ENCODE data around the gene ASS1. TPM values are rescaled to one million over a fixed set of nuclear protein-coding genes. Genes with fewer than 3 reads are reported as not detected.
"Not testable (repeated sequence)": the region's sequence is repeated elsewhere in the genome, so short reads cannot be mapped to it uniquely, and the experiment has no call there.

The ASS1 gene
- total RNA-seq, 1 experiment from 2014 or later, result 26.2 TPM

DNA sequence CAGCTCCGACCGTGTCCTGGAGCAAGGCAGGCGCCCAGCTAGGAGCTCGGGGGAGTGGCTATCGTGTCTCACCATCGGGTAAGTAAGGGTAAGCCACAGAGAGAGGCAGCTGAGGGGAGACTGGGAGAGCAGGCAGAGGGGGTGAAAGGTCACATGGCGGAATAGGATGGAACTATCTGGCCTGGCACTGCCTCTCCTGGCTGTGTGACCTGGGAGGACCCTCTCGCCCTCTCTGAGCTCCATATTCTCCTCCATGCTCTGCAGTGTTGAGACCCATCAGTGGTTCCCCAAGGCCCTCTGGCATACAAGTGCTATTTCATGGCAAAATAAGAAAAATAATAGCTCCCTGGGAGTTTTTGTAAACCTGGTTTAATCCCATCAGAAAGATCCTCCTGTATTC, 43.9 kb upstream of the ASS1 start:
- Histone ChIP-seq H3K4me1 (ENCODE audit: control insufficient read depth, insufficient read depth, low read length) (no peaks in the 10 kb centered on the region), H3K36me3 (ENCODE audit: control insufficient read depth, insufficient read depth, low read length) (no peaks in the 10 kb centered on the region), H3K9me3 (ENCODE audit: control insufficient read depth, insufficient read depth, low read depth, low read length) (no peaks in the 10 kb centered on the region), H3K4me3 (ENCODE audit: low read depth in 2 of 2, low read length in 2 of 2) (no peak overlapping the region), H3K27ac (ENCODE audit: low read length) (no peak overlapping the region), H3K27me3 (ENCODE audit: control insufficient read depth, insufficient read depth, low read length) (no peaks in the 10 kb centered on the region)
- POLR2A ChIA-PET, result no interaction called here
- TF ChIP-seq SIN3A (IDR thresholded peaks at IDR 0.05; ENCODE audit: borderline replicate concordance, insufficient read depth, low read depth, low read length) (no peak), TCF7L2 (IDR thresholded peaks at IDR 0.05; ENCODE audit: low read depth, low read length) (no peak), POLR2AphosphoS5 (IDR thresholded peaks at IDR 0.05; ENCODE audit: low read depth, low read length) (no peak)
- TF ChIP-seq, protein P1, sequence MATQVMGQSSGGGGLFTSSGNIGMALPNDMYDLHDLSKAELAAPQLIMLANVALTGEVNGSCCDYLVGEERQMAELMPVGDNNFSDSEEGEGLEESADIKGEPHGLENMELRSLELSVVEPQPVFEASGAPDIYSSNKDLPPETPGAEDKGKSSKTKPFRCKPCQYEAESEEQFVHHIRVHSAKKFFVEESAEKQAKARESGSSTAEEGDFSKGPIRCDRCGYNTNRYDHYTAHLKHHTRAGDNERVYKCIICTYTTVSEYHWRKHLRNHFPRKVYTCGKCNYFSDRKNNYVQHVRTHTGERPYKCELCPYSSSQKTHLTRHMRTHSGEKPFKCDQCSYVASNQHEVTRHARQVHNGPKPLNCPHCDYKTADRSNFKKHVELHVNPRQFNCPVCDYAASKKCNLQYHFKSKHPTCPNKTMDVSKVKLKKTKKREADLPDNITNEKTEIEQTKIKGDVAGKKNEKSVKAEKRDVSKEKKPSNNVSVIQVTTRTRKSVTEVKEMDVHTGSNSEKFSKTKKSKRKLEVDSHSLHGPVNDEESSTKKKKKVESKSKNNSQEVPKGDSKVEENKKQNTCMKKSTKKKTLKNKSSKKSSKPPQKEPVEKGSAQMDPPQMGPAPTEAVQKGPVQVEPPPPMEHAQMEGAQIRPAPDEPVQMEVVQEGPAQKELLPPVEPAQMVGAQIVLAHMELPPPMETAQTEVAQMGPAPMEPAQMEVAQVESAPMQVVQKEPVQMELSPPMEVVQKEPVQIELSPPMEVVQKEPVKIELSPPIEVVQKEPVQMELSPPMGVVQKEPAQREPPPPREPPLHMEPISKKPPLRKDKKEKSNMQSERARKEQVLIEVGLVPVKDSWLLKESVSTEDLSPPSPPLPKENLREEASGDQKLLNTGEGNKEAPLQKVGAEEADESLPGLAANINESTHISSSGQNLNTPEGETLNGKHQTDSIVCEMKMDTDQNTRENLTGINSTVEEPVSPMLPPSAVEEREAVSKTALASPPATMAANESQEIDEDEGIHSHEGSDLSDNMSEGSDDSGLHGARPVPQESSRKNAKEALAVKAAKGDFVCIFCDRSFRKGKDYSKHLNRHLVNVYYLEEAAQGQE (IDR thresholded peaks at IDR 0.05; ENCODE audit: insufficient read depth in 1 of 2, low read depth in 2 of 2, low read length in 1 of 2), result no peak
- TF ChIP-seq, protein P2, sequence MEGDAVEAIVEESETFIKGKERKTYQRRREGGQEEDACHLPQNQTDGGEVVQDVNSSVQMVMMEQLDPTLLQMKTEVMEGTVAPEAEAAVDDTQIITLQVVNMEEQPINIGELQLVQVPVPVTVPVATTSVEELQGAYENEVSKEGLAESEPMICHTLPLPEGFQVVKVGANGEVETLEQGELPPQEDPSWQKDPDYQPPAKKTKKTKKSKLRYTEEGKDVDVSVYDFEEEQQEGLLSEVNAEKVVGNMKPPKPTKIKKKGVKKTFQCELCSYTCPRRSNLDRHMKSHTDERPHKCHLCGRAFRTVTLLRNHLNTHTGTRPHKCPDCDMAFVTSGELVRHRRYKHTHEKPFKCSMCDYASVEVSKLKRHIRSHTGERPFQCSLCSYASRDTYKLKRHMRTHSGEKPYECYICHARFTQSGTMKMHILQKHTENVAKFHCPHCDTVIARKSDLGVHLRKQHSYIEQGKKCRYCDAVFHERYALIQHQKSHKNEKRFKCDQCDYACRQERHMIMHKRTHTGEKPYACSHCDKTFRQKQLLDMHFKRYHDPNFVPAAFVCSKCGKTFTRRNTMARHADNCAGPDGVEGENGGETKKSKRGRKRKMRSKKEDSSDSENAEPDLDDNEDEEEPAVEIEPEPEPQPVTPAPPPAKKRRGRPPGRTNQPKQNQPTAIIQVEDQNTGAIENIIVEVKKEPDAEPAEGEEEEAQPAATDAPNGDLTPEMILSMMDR (IDR thresholded peaks at IDR 0.05), result no peak
- intact Hi-C loops (cut with micrococcal nuclease; ENCODE audit: unreplicated experiment), result no loop called here
- BruUV-seq (replicated peaks), result no TSS peak
- in situ Hi-C loops (cut with HindIII; ENCODE audit: low pct_unique_long_range_greater_than_20kb, low sequenced_read_pairs), result no loop called here
- CTCF ChIA-PET, result no interaction called here
- no peak for DNase-seq (ENCODE audit: low read depth, low spot score)
- no peak for ATAC-seq

DNA sequence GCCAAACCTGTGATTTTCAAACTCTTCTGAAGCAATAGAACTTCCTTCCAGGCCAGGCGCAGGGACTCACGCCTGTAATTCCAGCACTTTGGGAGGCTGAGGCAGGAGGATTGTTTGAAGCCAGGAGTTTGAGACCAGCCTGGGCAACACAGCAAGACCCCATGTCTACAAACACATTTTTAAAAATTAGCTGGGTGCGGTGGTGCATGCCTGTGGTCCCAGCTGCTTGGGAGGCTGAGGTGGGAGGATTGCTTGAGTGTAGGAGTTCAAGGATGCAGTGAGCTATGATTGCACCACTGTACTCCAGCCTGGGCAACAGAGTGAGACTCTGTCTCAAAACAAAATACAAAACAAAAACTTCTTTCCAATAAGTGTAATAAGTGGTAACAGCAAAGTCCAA, 43.0 kb upstream of the ASS1 start:
- BruUV-seq (replicated peaks); ATAC-seq; H3K4me3 ChIP-seq (ENCODE audit: low read depth in 2 of 2, low read length in 2 of 2); intact Hi-C loops (cut with micrococcal nuclease; ENCODE audit: unreplicated experiment); H3K27me3 ChIP-seq (ENCODE audit: control insufficient read depth, insufficient read depth, low read length); CTCF ChIA-PET; in situ Hi-C loops (cut with HindIII; ENCODE audit: low pct_unique_long_range_greater_than_20kb, low sequenced_read_pairs); H3K36me3 ChIP-seq (ENCODE audit: control insufficient read depth, insufficient read depth, low read length); POLR2A ChIA-PET; H3K4me1 ChIP-seq (ENCODE audit: control insufficient read depth, insufficient read depth, low read length); H3K27ac ChIP-seq (ENCODE audit: low read length); DNase-seq (ENCODE audit: low read depth, low spot score); H3K9me3 ChIP-seq (ENCODE audit: control insufficient read depth, insufficient read depth, low read depth, low read length): not testable (repeated sequence)

DNA sequence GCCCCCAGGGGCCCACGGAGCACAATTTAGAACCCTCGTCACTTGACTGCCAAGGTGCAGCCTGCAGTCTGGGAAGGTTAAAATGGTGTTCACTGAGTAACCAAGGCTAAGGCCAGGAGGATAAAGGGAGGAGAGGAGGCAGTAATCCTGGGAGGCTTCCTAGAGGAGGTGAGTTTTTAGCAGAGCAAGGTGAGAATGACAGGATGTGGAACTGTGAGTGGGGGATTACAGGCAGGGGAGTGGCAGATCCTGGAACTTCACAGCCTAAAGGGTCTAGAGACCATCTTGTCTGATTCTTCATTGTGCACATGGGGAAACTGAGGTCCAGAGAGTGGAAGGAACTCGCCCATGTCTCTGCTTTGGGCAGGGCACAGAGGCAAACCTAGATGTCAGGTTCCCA, 42.5 kb upstream of the ASS1 start:
- ChIA-PET POLR2A (no interaction called here), CTCF (no interaction called here)
- TF ChIP-seq, protein P2 (IDR thresholded peaks at IDR 0.05), result no peak
- TF ChIP-seq POLR2AphosphoS5 (IDR thresholded peaks at IDR 0.05; ENCODE audit: low read depth, low read length) (no peak), SIN3A (IDR thresholded peaks at IDR 0.05; ENCODE audit: borderline replicate concordance, insufficient read depth, low read depth, low read length) (no peak), TCF7L2 (IDR thresholded peaks at IDR 0.05; ENCODE audit: low read depth, low read length) (no peak)
- TF ChIP-seq, protein P1 (IDR thresholded peaks at IDR 0.05; ENCODE audit: insufficient read depth in 1 of 2, low read depth in 2 of 2, low read length in 1 of 2), result no peak
- no TSS peak for BruUV-seq (replicated peaks)
- Histone ChIP-seq H3K27ac (ENCODE audit: low read length) (no peak overlapping the region), H3K4me1 (ENCODE audit: control insufficient read depth, insufficient read depth, low read length) (no peaks in the 10 kb centered on the region), H3K4me3 (ENCODE audit: low read depth in 2 of 2, low read length in 2 of 2) (no peak overlapping the region), H3K9me3 (ENCODE audit: control insufficient read depth, insufficient read depth, low read depth, low read length) (no peaks in the 10 kb centered on the region), H3K27me3 (ENCODE audit: control insufficient read depth, insufficient read depth, low read length) (no peaks in the 10 kb centered on the region), H3K36me3 (ENCODE audit: control insufficient read depth, insufficient read depth, low read length) (no peaks in the 10 kb centered on the region)
- intact Hi-C loops (cut with micrococcal nuclease; ENCODE audit: unreplicated experiment) (no loop called here), in situ Hi-C loops (cut with HindIII; ENCODE audit: low pct_unique_long_range_greater_than_20kb, low sequenced_read_pairs) (no loop called here)
- no peak for ATAC-seq
- no peak for DNase-seq (ENCODE audit: low read depth, low spot score)
